Caco-2 (cell line): ENCODE results near the gene TMEM43. TPM values are rescaled to one million over a fixed set of nuclear protein-coding genes. Genes with fewer than 3 reads are reported as not detected.

Experiments
- BruUV-seq: library from RNA; stranded (reverse); fragments of 400-500 nt; replicated peaks from 2 replicates; lab custom pipeline; 2021; lab: Mats Ljungman, UMichigan
- CTCF ChIA-PET: fragments of 300-600 bp; sonication (Branson Sonifier 250); formaldehyde crosslinking; loops from one replicate; lab custom pipeline; 2022; ENCODE audit warnings: antibody characterized with exemption; lab: Charles Lee
- POLR2A ChIA-PET: fragments of 300-600 bp; sonication (Branson Sonifier 250); formaldehyde crosslinking; loops from one replicate; lab custom pipeline; 2022; ENCODE audit warnings: antibody characterized with exemption; lab: Charles Lee
- DNase-seq, 2 experiments: peaks; one replicate each; pipeline versions ENCODE4 v3.0.0 to v3.0.0-alpha.2; 2020 to 2022
- H3K27me3 ChIP-seq: replicated peaks from 2 replicates; pipeline ENCODE4 v1.6.0; 2011; ENCODE audit warnings: low read length; ENCODE audit not compliant: control insufficient read depth, insufficient read depth
- H3K36me3 ChIP-seq: 2 replicates; pipeline ENCODE4 v1.5.1; 2011; ENCODE audit warnings: low read length; ENCODE audit not compliant: control insufficient read depth, insufficient read depth
- H3K4me1 ChIP-seq: fragments of 250-450 bp; sonication (Bioruptor Pico); 2 replicates; pipeline ENCODE4 v1.5.1; 2020; ENCODE audit warnings: mild to moderate bottlenecking
- H3K4me3 ChIP-seq: 2 replicates; pipeline ENCODE4 v1.5.1; 2011; ENCODE audit warnings: low read depth, mild to moderate bottlenecking, control low read depth, low read length
- H3K9me3 ChIP-seq: fragments of 250-450 bp; sonication (Bioruptor Pico); 2 replicates; pipeline ENCODE4 v1.5.1; 2020; ENCODE audit warnings: mild to moderate bottlenecking, moderate library complexity
- H3K27ac Mint-ChIP-seq: one replicate; pipeline ENCODE4 v1.8.0; 2022; ENCODE audit warnings: mixed read lengths; ENCODE audit not compliant: unreplicated experiment
- H3K27me3 Mint-ChIP-seq: one replicate; pipeline ENCODE4 v1.8.0; 2022; ENCODE audit warnings: mixed read lengths; ENCODE audit not compliant: insufficient read depth, unreplicated experiment
- H3K36me3 Mint-ChIP-seq: one replicate; pipeline ENCODE4 v1.8.0; 2022; ENCODE audit warnings: mild to moderate bottlenecking, mixed read lengths; ENCODE audit not compliant: insufficient read depth, unreplicated experiment
- H3K4me1 Mint-ChIP-seq: one replicate; pipeline ENCODE4 v1.8.0; 2022; ENCODE audit warnings: low read depth, mixed read lengths; ENCODE audit not compliant: unreplicated experiment
- H3K4me3 Mint-ChIP-seq: one replicate; pipeline ENCODE4 v1.8.0; 2022; ENCODE audit warnings: mild to moderate bottlenecking, moderate library complexity, mixed read lengths; ENCODE audit not compliant: unreplicated experiment
- H3K9me3 Mint-ChIP-seq: one replicate; pipeline ENCODE4 v1.8.0; 2022; ENCODE audit warnings: mixed read lengths; ENCODE audit not compliant: unreplicated experiment
- CTCF ChIP-seq, 2 experiments: fragments of 200-600 bp in 1 of 2; IDR thresholded peaks; 1 replicate in 1 of 2; 2 replicates in 1 of 2; pipeline versions ENCODE4 v1.5.1 to v1.8.0; 2011 to 2022; ENCODE audit warnings: antibody characterized with exemption in 1 of 2, control low read depth in 1 of 2, inconsistent platforms in 1 of 2, low read depth in 1 of 2, low read length in 1 of 2, mild to moderate bottlenecking in 1 of 2, moderate library complexity in 1 of 2; ENCODE audit not compliant: insufficient read depth in 1 of 2, severe bottlenecking in 1 of 2, unreplicated experiment in 1 of 2
- intact Hi-C: fragments of 100-400 bp; cut with micrococcal nuclease; formaldehyde crosslinking; loops from one replicate; pipeline ENCODE4 v1.10.0; 2022; ENCODE audit not compliant: unreplicated experiment
- total RNA-seq: library from RNA; stranded (reverse); gene quantifications from 2 replicates; pipeline ENCODE4 v1.2.3, GENCODE V29; 2022

The TMEM43 gene
- total RNA-seq, 1 experiment from 2014 or later: 35.2 TPM

DNA sequence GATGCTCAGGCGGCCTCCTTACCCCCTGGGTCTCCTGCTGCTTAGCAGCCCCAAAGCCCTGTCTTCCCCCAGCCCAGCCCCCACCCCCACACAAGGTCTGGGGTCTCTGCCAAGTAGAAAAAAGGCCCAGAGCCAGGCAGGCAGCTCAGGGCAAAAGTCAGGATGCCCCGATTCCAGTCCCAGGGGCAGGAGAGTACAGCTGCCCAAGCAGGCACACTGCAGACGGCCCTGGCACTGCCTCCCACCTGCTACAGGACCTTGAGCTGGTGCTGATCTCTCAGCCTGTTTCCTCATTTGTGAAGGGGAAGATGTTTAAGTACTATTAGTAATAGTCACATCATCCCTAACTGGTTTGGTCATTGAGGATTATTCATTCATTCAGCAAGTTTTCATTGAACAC lies 12.6 kb downstream of the TMEM43 start:
- no peak for DNase-seq
- Histone ChIP-seq H3K4me3 (no peak overlapping the region), H3K36me3 (peaks cover 3% of the 10 kb centered on the region; the same call in 1 of the 2 replicates), H3K4me1 (no peaks in the 10 kb centered on the region), H3K9me3 (no peaks in the 10 kb centered on the region), H3K27me3 (no peaks in the 10 kb centered on the region)
- ChIA-PET CTCF (no interaction called here), POLR2A (no interaction called here)
- Mint-ChIP-seq H3K4me3 (no peak overlapping the region), H3K4me1 (no peaks in the 10 kb centered on the region), H3K36me3 (peaks cover 19% of the 10 kb centered on the region), H3K9me3 (no peaks in the 10 kb centered on the region), H3K27me3 (no peaks in the 10 kb centered on the region), H3K27ac (no peak overlapping the region)
- TF ChIP-seq CTCF (IDR thresholded peaks at IDR 0.05; ENCODE audit: insufficient read depth in 1 of 2, low read depth in 1 of 2, low read length in 1 of 2, severe bottlenecking in 1 of 2, unreplicated experiment in 1 of 2): no peak
- intact Hi-C loops: no loop called here
- BruUV-seq: no TSS peak

- Histone ChIP-seq H3K36me3 (peaks cover 3% of the 10 kb centered on the region; the same call in 1 of the 2 replicates), H3K4me1 (peaks cover 6% of the 10 kb centered on the region; the same call in 1 of the 2 replicates), H3K27me3 (no peaks in the 10 kb centered on the region), H3K4me3 (no peak overlapping the region), H3K9me3 (no peaks in the 10 kb centered on the region)
- CTCF ChIA-PET: no interaction called here
- Mint-ChIP-seq H3K4me3 (no peak overlapping the region), H3K27me3 (no peaks in the 10 kb centered on the region), H3K9me3 (no peaks in the 10 kb centered on the region), H3K27ac (no peak overlapping the region), H3K36me3 (peaks cover 16% of the 10 kb centered on the region), H3K4me1 (no peaks in the 10 kb centered on the region)
- no TSS peak for BruUV-seq
- no peak for DNase-seq
- POLR2A ChIA-PET: no interaction called here
- intact Hi-C loops: no loop called here
- no peak for TF ChIP-seq CTCF (IDR thresholded peaks at IDR 0.05; ENCODE audit: insufficient read depth in 1 of 2, low read depth in 1 of 2, low read length in 1 of 2, severe bottlenecking in 1 of 2, unreplicated experiment in 1 of 2)
These were observed 13.4 kb downstream of the TMEM43 start for GRCh38 chr3:14138109-14138877.

- Mint-ChIP-seq H3K36me3 (peaks cover 17% of the 10 kb centered on the region), H3K27ac (no peak overlapping the region), H3K4me1 (no peaks in the 10 kb centered on the region), H3K27me3 (no peaks in the 10 kb centered on the region), H3K4me3 (no peak overlapping the region), H3K9me3 (no peaks in the 10 kb centered on the region)
- Histone ChIP-seq H3K36me3 (peaks cover 3% of the 10 kb centered on the region; the same call in 1 of the 2 replicates), H3K27me3 (no peaks in the 10 kb centered on the region), H3K9me3 (no peaks in the 10 kb centered on the region), H3K4me1 (peaks cover 14% of the 10 kb centered on the region), H3K4me3 (no peak overlapping the region)
- no peak for TF ChIP-seq CTCF (IDR thresholded peaks at IDR 0.05; ENCODE audit: insufficient read depth in 1 of 2, low read depth in 1 of 2, low read length in 1 of 2, severe bottlenecking in 1 of 2, unreplicated experiment in 1 of 2)
- intact Hi-C loops: no loop called here
- no peak for DNase-seq
- BruUV-seq: no TSS peak
- POLR2A ChIA-PET: no interaction called here
- CTCF ChIA-PET: no interaction called here
These were observed 14.2 kb downstream of the TMEM43 start for GRCh38 chr3:14138878-14139655.
